Aorta (tissue), 5 donors: ENCODE results near the gene TMPRSS7. TPM values are rescaled to one million over a fixed set of nuclear protein-coding genes. Genes with fewer than 3 reads are reported as not detected.
"Not testable (repeated sequence)": the region's sequence is repeated elsewhere in the genome, so short reads cannot be mapped to it uniquely, and the experiment has no call there.

Experiments
- ATAC-seq: fragments of 200-7000 bp; cut with Tn5 transposase; one replicate; pipeline ENCODE4 v1.9.1; 2022; ENCODE audit warnings: moderate library complexity; ENCODE audit not compliant: low FRiP score
- DNase-seq, 2 donors: peaks; one replicate each; pipeline ENCODE4 v3.0.0-alpha.2; 2020
- H3K27ac ChIP-seq, 2 donors: one replicate each; pipeline ENCODE4 v1.5.1; 2013; ENCODE audit warnings: low read length in 2 of 2, mild to moderate bottlenecking in 2 of 2, moderate library complexity in 2 of 2, control low read depth in 1 of 2, inconsistent platforms in 1 of 2, low read depth in 1 of 2
- H3K27me3 ChIP-seq, 2 donors: one replicate each; pipeline ENCODE4 v1.6.1; 2013; ENCODE audit warnings: control low read depth in 1 of 2, low read length in 1 of 2, mild to moderate bottlenecking in 1 of 2, moderate library complexity in 1 of 2; ENCODE audit not compliant: insufficient read depth in 2 of 2, control insufficient read depth in 1 of 2
- H3K36me3 ChIP-seq, 2 donors: one replicate each; pipeline ENCODE4 v1.6.1; 2013; ENCODE audit warnings: control low read depth in 1 of 2, low read length in 1 of 2, mild to moderate bottlenecking in 1 of 2; ENCODE audit not compliant: insufficient read depth in 2 of 2, control insufficient read depth in 1 of 2
- H3K4me1 ChIP-seq, 2 donors: one replicate each; pipeline ENCODE4 v1.6.1; 2013; ENCODE audit warnings: low read length in 2 of 2, control low read depth in 1 of 2, mild to moderate bottlenecking in 1 of 2, moderate library complexity in 1 of 2; ENCODE audit not compliant: insufficient read depth in 2 of 2, control insufficient read depth in 1 of 2
- H3K4me3 ChIP-seq, 2 donors: one replicate each; pipeline ENCODE4 v1.5.1; 2013; ENCODE audit warnings: low read length in 2 of 2, control low read depth in 1 of 2, mild to moderate bottlenecking in 1 of 2
- H3K9me3 ChIP-seq: one replicate; pipeline ENCODE4 v1.6.1; 2013; ENCODE audit warnings: mild to moderate bottlenecking, low read length; ENCODE audit not compliant: control insufficient read depth
- WGBS, 2 donors: extraction: QIAGEN DNeasy Blood & Tissue Kit; methylation state at CpG; one replicate each; pipeline ENCODE4 v1.1.7; 2013; 5-methylcytosine and 5-hydroxymethylcytosine counted together
- intact Hi-C, 2 donors: fragments of 100-400 bp; cut with DNase I; formaldehyde crosslinking; loops; one replicate each; pipeline versions ENCODE4 v1.14.2 to v1.15.0; 2022
- polyA plus RNA-seq, 2 donors: library from polyadenylated mRNA; stranded (reverse); fragments of 200-250 nt; gene quantifications; one replicate each; pipeline ENCODE4 v1.2.3, GENCODE V29; 2013
- total RNA-seq, 2 donors: library from RNA; stranded (reverse); fragmentation: NEBNext Ultra II Directional; extraction: Animal tissue kit (Norgen Biotek cat#: 25700); gene quantifications; one replicate each; pipeline ENCODE4 v1.2.1, GENCODE V29; 2021
- donor health status: healthy with polysubstance abuse.
- donor health status: Bipolar disorder and iron deficiency.
- donor health status: DM: no; HTN: no; CAD: no.
- donor health status: DM: no; HTN: no; CAD: no.
- donor health status: DM: yes; HTN: yes; CAD: no.

The TMPRSS7 gene
- total and polyA plus RNA-seq, 4 donors, result not detected

DNA sequence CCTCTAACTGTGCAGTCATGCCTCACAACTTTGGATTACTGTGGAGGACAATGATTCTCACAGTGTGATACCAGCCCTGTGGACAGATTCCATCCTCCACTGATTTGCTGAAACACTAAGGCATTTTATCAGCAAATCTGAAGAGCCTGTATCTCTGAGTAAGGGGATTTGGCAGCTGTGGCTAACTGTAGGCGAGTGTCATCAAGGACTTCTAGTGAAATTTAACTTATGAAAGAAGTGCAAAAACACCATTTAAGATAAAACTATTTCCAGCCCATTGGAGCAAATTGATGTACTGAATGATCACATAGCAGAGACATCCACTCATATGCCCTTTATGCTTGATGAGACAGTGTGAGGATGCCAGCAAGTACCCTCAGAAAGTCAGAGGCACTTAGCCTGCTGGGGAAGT lies 13.9 kb upstream of the TMPRSS7 start:
- H3K9me3 ChIP-seq, result no peaks in the 10 kb centered on the region
- intact Hi-C loops, result no loop called here
- no peaks in the 10 kb centered on the region for H3K27me3 ChIP-seq
- no peaks in the 10 kb centered on the region for H3K36me3 ChIP-seq
- ATAC-seq (no peak), DNase-seq (no peak)
- no peaks in the 10 kb centered on the region for H3K4me1 ChIP-seq
- no peak overlapping the region for H3K27ac ChIP-seq
- no peak overlapping the region for H3K4me3 ChIP-seq
- WGBS, 2 donors, result 88 to 98% methylated on average over 1 of the region's 1 CpG

DNA sequence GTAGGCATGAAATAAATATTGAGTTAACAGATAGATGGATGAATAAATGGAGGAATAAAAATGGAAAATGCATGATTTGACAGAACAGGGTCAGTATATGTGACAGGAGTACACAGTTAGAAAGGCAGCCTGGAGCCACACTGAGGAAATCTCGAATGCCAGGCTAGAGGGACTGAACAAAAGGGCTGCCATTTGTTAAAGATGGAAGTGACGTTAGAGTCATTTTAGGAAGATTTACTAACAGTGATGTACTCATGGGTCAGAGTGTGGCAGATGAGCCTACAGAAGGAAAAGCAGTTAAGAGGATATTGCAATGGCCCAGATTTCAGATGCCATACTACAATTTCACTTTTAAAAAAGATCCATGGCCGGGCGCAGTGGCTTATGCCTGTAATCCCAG lies 7.4 kb upstream of the TMPRSS7 start:
- no peaks in the 10 kb centered on the region for H3K4me1 ChIP-seq
- no peak for ATAC-seq
- DNase-seq, result no peak
- no peaks in the 10 kb centered on the region for H3K27me3 ChIP-seq
- H3K4me3 ChIP-seq, result no peak overlapping the region
- H3K36me3 ChIP-seq, result no peaks in the 10 kb centered on the region
- WGBS, 2 donors, result 88 to 92% methylated on average over 4 of the region's 4 CpGs
- no peak overlapping the region for H3K27ac ChIP-seq
- intact Hi-C loops, result no loop called here
- no peaks in the 10 kb centered on the region for H3K9me3 ChIP-seq

DNA sequence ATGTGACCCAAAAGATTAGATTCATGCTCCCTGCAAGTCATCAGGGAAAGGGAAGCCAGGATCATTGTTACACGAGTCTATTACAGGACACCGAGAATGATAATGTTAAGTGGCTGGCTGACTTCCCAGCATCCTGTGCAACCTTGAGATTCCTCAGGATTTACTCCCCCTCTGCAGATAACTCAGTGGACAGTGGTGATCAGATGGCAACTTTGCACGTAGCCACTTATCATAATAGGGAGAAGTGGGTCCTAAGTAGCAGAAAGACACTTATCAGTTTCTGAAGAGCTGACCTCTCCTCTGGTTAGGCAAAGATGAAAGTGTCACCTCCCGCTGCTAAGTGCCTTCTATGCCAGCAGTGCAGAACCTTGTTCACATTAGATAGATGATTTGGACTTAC lies 6.7 kb upstream of the TMPRSS7 start:
- H3K27ac ChIP-seq, result no peak overlapping the region
- no peaks in the 10 kb centered on the region for H3K36me3 ChIP-seq
- no peaks in the 10 kb centered on the region for H3K9me3 ChIP-seq
- no peak overlapping the region for H3K4me3 ChIP-seq
- no peaks in the 10 kb centered on the region for H3K27me3 ChIP-seq
- 73 to 84% methylated on average over 4 of the region's 4 CpGs for WGBS, 2 donors
- intact Hi-C loops, result no loop called here
- no peak for ATAC-seq
- H3K4me1 ChIP-seq, result no peaks in the 10 kb centered on the region
- no peak for DNase-seq

DNA sequence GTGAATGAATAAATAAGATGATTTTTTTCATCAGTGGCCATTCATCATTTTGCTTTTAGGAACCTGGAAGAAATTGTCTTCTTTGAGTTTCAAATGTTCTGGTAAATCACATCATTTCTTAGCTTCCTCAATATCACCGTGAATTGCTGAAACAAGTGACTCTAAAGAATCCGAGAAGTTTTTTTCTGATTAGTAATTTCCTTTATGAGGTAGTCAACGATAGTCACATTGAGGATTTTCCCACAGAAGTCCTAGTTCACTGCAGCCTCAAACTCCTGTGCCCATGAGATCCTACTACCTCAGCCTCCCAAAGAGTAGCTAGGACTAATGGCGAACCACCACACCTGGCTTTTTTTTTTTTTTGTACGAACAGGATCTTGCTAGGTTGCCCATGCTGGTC lies 3.6 kb upstream of the TMPRSS7 start:
- no peaks in the 10 kb centered on the region for H3K9me3 ChIP-seq
- H3K27ac ChIP-seq, result no peak overlapping the region
- H3K36me3 ChIP-seq, result no peaks in the 10 kb centered on the region
- no peak overlapping the region for H3K4me3 ChIP-seq
- DNase-seq, result no peak
- H3K27me3 ChIP-seq, result no peaks in the 10 kb centered on the region
- no peak for ATAC-seq
- no peaks in the 10 kb centered on the region for H3K4me1 ChIP-seq
- intact Hi-C loops, result no loop called here
- 93 to 94% methylated on average over 5 of the region's 5 CpGs for WGBS, 2 donors

DNA sequence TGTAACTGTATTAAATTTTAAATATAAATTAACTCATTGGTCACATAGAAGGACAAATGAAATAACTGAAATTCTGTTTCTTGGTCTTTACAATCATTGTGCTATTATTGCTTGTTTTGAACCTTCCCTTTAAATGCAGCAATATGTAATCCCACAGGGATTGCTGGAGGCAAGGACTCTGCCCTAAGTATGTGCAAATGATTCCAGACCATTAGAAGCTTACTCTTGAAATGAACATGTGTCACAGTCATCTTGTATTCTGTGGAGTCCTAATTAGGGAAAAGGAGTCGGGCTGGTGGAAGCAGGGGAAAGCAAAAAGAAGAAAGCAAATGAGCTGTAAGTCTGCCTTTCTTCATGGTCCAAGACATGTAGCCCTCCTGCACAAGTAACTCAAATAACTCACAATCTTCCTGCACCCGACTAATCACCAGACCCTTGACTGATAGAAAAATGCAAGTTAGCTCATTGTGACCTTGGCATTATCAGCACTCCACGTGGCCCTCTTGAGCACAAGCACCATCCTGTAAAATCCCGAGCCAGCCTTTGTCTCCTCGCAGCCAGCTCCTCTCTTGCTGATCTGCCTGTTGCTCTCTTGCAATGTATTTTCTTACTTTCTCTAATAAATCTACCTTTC lies 2.3 kb upstream of the TMPRSS7 start:
- no peaks in the 10 kb centered on the region for H3K36me3 ChIP-seq
- ATAC-seq (no peak), DNase-seq (no peak)
- H3K27ac ChIP-seq, result no peak overlapping the region
- H3K27me3 ChIP-seq, result no peaks in the 10 kb centered on the region
- 71 to 73% methylated on average over 5 of the region's 5 CpGs for WGBS, 2 donors
- no peaks in the 10 kb centered on the region for H3K9me3 ChIP-seq
- intact Hi-C loops, result no loop called here
- H3K4me1 ChIP-seq, result no peaks in the 10 kb centered on the region
- no peak overlapping the region for H3K4me3 ChIP-seq

DNA sequence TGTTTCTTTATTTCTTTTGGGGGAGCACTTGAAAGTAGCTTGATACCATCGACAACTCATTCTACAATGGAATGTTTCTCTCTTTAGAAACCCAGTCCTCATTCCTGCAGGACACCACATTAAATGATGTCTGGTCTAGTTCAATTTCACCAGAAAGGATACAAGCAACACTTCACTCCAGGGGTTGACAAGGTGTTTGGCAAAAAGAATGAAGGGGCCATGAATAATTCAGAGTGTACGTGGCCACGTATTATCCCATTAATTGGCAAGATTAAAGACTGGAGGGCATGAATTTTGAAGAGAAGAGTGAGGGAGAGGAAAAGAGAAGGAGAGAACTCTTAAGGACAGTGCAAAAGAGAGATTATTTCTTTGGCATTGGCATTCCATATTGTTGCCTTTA lies 705 bp downstream of the TMPRSS7 start:
- WGBS, 2 donors, result 77 to 82% methylated on average over 3 of the region's 3 CpGs
- H3K27ac ChIP-seq, result no peak overlapping the region

DNA sequence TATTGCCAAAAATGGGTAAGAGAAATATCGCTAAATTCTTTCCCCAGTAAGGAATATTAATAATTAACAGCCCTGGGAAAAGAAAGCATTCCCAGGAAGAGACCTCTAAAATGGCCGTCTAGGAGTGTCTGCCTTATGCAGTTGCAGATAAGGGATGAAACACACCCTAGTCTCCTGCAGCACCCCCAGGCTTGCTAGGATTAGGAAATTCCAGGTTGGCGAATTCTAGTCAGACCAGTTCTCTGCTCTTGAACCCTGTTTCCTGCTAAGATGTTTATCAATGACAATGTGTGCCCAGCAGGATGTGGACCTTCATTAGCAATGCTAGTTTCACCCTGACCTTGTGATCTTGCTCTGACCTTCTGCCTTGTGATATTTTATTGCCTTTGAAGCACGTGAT lies 2.7 kb downstream of the TMPRSS7 start:
- intact Hi-C loops, DNase-seq, H3K4me3 ChIP-seq, H3K9me3 ChIP-seq, ATAC-seq, H3K4me1 ChIP-seq, H3K27me3 ChIP-seq, H3K36me3 ChIP-seq, H3K27ac ChIP-seq: not testable (repeated sequence)
- WGBS, 2 donors, result 67 to 69% methylated on average over 4 of the region's 4 CpGs

More for the DNA sequence above, 705 bp downstream of the TMPRSS7 start:
- DNase-seq (no peak), ATAC-seq (no peak)
- H3K4me3 ChIP-seq, result no peak overlapping the region
- no peaks in the 10 kb centered on the region for H3K4me1 ChIP-seq
- intact Hi-C loops, result no loop called here
- no peaks in the 10 kb centered on the region for H3K36me3 ChIP-seq
- no peaks in the 10 kb centered on the region for H3K27me3 ChIP-seq
- H3K9me3 ChIP-seq, result no peaks in the 10 kb centered on the region

DNA sequence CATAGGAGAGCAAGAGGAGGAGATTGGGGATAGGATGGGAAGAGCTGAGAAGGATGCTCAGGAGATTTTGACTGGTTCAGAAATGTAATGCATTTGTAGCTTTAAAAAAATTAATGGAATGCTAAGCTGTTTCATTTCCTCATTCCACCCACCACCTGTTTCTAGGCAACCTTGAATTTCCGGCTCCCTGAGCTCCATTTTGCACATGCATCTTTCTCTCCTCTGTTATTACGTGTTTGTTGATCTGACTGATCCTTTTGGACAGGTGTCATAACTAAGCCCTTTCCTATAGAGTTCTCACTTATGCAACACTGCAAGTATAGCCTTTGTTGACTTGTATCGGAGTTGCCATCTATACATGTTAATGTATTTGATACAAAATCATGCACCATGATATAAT lies 4.3 kb downstream of the TMPRSS7 start:
- Histone ChIP-seq H3K27ac (no peak overlapping the region), H3K4me1 (no peaks in the 10 kb centered on the region), H3K27me3 (no peaks in the 10 kb centered on the region), H3K36me3 (no peaks in the 10 kb centered on the region), H3K4me3 (no peak overlapping the region), H3K9me3 (no peaks in the 10 kb centered on the region)
- ATAC-seq, result no peak
- intact Hi-C loops, result no loop called here
- 75 to 80% methylated on average over 3 of the region's 3 CpGs for WGBS, 2 donors
- DNase-seq, result no peak

DNA sequence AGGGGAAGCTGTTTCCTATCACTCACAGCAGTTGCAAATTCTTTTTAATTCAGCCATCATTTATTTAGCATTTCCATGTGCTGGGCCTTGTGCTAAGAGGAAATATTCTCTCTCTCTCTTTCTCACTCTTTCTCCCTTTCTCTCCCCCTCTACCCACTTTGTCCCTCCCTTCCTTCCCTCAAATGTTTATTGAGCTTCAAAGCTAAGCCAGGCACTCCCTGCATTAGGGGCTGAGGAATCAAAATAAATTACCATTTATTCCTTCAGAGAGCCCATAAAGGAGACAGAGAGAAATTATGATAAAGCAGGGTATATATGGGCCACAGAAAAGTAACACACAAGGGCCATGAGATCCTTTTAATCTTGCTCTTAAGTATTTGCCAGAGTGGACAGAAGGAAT lies 6.8 kb downstream of the TMPRSS7 start:
- H3K36me3 ChIP-seq, result no peaks in the 10 kb centered on the region
- H3K4me3 ChIP-seq, result no peak overlapping the region
- no peaks in the 10 kb centered on the region for H3K27me3 ChIP-seq
- no peaks in the 10 kb centered on the region for H3K9me3 ChIP-seq
- no peak overlapping the region for H3K27ac ChIP-seq
- DNase-seq (no peak), ATAC-seq (no peak)
- intact Hi-C loops, result loop anchor here in 1 of 2 donors (5.0 kb wide), 1 partner anchor 54 kb away; no protein-coding TSS in a partner anchor
- no peaks in the 10 kb centered on the region for H3K4me1 ChIP-seq
